Activated naive CD4-positive, alpha-beta T cell treated with anti-CD3 and anti-CD28 coated beads, Interleukin-2, amount 50 U/mL, for 72 hours (primary cell): ENCODE results near the gene APOBEC3A. TPM values are rescaled to one million over a fixed set of nuclear protein-coding genes. Genes with fewer than 3 reads are reported as not detected.
"Not testable (repeated sequence)": the region's sequence is repeated elsewhere in the genome, so short reads cannot be mapped to it uniquely, and the experiment has no call there.

Experiments used
- ATAC-seq, 2 donors: fragments of 150-1000 bp; cut with Tn5 transposase; 2 replicates each; pipeline ENCODE4 v1.10.0; 2021; ENCODE audit warnings: mild to moderate bottlenecking in 2 of 2, moderate library complexity in 2 of 2
- DNase-seq, 2 donors: peaks; one replicate each; pipeline ENCODE4 v3.0.0; 2021 to 2022; ENCODE audit warnings: low spot score in 2 of 2
- H3K27ac Mint-ChIP-seq, 2 donors: one replicate each; pipeline ENCODE4 v1.8.0; 2022; ENCODE audit warnings: mild to moderate bottlenecking in 2 of 2, mixed read lengths in 2 of 2
- H3K36me3 Mint-ChIP-seq, 2 donors: one replicate each; pipeline ENCODE4 v1.8.0; 2022; ENCODE audit warnings: mixed read lengths in 2 of 2
- H3K9me3 Mint-ChIP-seq, 2 donors: one replicate each; pipeline ENCODE4 v1.8.0; 2022; ENCODE audit warnings: mixed read lengths in 2 of 2
- total RNA-seq, 2 donors: library from RNA; stranded (reverse); gene quantifications; one replicate each; pipeline ENCODE4 v1.2.3, GENCODE V29; 2022

Gene APOBEC3A
- total RNA-seq, 2 donors from 2014 or later, result not detected

DNA sequence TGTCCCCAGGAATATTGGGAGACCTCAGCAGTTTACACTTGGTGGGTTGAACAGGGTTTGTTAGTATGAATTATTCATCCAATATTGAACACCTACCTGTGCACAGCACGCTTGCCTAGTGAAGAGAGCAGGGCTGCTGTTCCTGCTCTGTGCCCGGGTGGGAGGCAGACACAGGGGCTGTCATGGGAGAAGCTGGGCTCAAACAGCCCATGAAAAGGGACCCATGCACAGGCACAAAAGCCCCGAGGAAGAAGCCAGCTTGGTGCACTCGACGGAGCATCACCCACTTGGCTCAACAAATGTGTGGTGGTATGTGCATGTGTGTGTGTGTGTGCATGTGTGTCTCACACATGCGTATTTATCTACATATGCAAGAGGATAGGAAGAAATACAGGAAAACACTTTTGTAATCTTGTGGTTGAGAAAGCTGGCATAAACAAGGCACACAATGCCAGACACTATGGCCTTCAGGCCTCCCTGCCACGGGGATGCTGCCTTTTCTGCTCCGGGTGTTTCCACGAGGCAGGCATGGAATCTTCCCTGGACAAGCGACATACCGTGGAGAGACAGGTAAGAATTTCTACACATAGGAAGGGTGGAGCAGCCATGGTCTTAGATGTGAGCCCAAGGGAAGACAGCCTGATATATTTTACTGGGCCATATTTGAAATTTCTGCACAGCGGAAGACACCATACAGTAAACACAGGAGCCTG, 5.0 kb upstream of the APOBEC3A start:
- Mint-ChIP-seq H3K27ac (peak overlapping the region in 1 of 2 donors; percentile 88), H3K36me3 (no peaks in the 10 kb centered on the region), H3K9me3 (no peaks in the 10 kb centered on the region)
- no peak for ATAC-seq
- DNase-seq, result no peak

DNA sequence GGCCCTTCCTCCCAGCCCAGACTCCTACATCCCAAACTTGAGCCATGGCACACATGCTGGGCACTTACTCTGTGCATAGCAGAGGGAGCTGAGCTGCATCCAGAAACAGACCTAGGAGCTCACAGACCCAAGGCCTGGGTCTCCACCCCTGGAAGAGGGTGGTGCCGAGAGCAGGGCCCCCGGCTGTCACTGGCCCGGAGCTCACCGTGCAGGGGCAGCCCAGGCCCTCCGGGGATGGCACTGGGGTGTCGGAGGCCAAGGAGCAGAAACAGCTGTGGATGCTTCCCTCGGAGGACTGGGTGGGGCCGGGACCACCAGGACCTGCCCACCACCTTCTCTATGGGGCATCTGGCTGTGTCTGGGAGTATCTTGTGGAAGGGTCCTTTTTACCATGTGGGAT, 4.3 kb upstream of the APOBEC3A start:
- H3K27ac Mint-ChIP-seq, result peak overlapping the region; percentile 68 to 94
- no peak for DNase-seq
- no peaks in the 10 kb centered on the region for H3K36me3 Mint-ChIP-seq
- ATAC-seq, result no peak
- H3K9me3 Mint-ChIP-seq, result no peaks in the 10 kb centered on the region

GRCh38 chr22:38953577-38954413, 3.6 kb upstream of the APOBEC3A start:
- no peaks in the 10 kb centered on the region for H3K36me3 Mint-ChIP-seq
- H3K9me3 Mint-ChIP-seq, result no peaks in the 10 kb centered on the region
- DNase-seq (peak; percentile 68 to 72), ATAC-seq (peak; percentile 97)
- peak overlapping the region; percentile 68 to 94 for H3K27ac Mint-ChIP-seq

GRCh38 chr22:38954414-38955043, 2.9 kb upstream of the APOBEC3A start:
- DNase-seq, result no peak
- no peak for ATAC-seq

GRCh38 chr22:38955250-38955905, 2.0 kb upstream of the APOBEC3A start:
- no peak for DNase-seq
- Mint-ChIP-seq H3K9me3 (no peaks in the 10 kb centered on the region), H3K27ac (peak overlapping the region in 1 of 2 donors; percentile 93), H3K36me3 (no peaks in the 10 kb centered on the region)
- no peak for ATAC-seq

More at GRCh38 chr22:38954414-38955043, 2.9 kb upstream of the APOBEC3A start:
- no peaks in the 10 kb centered on the region for H3K36me3 Mint-ChIP-seq
- H3K9me3 Mint-ChIP-seq, result no peaks in the 10 kb centered on the region
- H3K27ac Mint-ChIP-seq, result peak overlapping the region; percentile 68 to 94

- Mint-ChIP-seq H3K27ac (peak overlapping the region in 1 of 2 donors; percentile 62), H3K36me3 (no peaks in the 10 kb centered on the region)
- DNase-seq, result no peak
Measured at GRCh38 chr22:38955926-38956325, 1.5 kb upstream of the APOBEC3A start.

GRCh38 chr22:38956551-38956950, 858 bp upstream of the APOBEC3A start:
- Mint-ChIP-seq H3K27ac (no peak overlapping the region), H3K36me3 (no peaks in the 10 kb centered on the region), H3K9me3 (no peaks in the 10 kb centered on the region)
- ATAC-seq, result no peak
- DNase-seq, result no peak

More at GRCh38 chr22:38955926-38956325, 1.5 kb upstream of the APOBEC3A start:
- no peak for ATAC-seq
- H3K9me3 Mint-ChIP-seq, result no peaks in the 10 kb centered on the region

DNA sequence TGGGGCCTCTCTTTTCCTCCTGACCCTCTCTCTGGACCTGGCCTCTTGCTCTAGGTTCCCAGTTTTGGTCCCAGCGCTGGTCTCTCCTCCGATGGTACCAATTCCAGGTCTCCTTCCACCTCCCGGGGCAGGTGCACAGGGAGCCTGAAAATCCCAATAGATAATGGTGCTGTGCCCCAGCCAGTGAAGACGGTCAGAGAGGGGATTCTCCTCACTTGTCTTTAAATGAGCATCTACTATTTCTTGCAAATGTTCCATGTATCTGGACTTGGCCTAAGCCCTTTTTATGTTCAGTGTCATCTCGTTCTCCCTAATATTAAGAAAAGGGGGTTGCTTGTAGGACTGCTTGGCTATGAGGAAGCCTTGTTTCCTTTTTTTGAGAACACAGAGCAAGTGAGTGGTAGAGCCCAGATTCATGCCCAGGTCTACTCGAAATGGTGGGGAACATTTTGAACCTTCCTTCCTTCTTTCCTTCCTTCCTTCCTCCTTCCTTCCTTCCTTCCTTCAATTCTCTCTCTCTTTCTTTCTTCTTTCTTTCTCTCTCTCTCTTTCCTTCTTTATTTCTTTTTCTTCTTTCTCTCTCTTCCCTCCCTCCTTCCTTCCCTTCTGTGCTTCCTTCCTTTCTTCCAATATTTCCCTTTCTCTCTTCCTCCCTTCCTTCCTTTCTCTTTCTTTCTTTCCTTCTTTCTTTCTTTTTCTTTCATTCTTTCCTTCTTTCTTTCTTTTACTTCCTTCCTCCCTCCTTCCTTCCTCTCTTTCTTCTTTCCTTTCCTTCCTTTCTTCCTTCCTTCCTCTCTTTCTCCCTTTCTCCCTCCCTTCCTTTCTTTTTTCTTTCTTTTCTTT, 620 bp downstream of the APOBEC3A start:
- no peak overlapping the region for H3K27ac Mint-ChIP-seq
- ATAC-seq (no peak), DNase-seq (no peak)
- no peaks in the 10 kb centered on the region for H3K36me3 Mint-ChIP-seq
- H3K9me3 Mint-ChIP-seq, result no peaks in the 10 kb centered on the region

DNA sequence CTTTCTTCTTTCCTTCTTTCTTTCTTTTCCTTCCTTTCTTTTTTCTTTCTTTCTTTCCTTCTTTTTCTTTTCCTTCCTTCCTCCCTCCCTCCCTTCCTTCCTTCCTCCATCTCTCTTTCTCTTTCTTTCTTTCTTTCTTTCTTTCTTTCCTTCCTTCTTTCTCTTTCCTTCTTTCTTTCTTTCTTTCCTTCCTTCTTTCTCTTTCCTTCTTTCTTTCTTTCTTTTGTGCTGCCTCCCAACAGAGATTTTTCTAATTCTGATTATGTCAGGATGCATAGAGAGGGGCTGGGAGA, 1.2 kb downstream of the APOBEC3A start:
- not testable (repeated sequence) for DNase-seq, H3K36me3 Mint-ChIP-seq, H3K9me3 Mint-ChIP-seq, ATAC-seq
- H3K27ac Mint-ChIP-seq, result peak overlapping the region in 1 of 2 donors; percentile 60

DNA sequence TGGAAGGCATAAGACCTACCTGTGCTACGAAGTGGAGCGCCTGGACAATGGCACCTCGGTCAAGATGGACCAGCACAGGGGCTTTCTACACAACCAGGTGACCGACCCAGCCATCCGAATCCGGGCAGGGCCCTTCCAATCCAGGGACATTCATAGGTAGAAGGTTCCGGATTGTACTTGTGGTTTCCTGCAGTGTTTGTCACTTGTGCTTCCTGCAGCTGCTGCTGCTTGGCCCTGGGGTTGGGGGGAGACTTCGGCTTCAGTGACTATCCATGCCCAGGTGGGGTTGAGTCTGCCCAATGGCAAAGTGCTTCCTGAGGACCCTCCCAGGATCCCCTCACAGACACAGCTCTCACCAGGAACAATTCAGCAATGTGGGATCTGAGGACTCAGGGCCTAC, 2.2 kb downstream of the APOBEC3A start:
- H3K9me3 Mint-ChIP-seq, result no peaks in the 10 kb centered on the region
- no peak overlapping the region for H3K27ac Mint-ChIP-seq
- ATAC-seq (no peak), DNase-seq (no peak)
- no peaks in the 10 kb centered on the region for H3K36me3 Mint-ChIP-seq

DNA sequence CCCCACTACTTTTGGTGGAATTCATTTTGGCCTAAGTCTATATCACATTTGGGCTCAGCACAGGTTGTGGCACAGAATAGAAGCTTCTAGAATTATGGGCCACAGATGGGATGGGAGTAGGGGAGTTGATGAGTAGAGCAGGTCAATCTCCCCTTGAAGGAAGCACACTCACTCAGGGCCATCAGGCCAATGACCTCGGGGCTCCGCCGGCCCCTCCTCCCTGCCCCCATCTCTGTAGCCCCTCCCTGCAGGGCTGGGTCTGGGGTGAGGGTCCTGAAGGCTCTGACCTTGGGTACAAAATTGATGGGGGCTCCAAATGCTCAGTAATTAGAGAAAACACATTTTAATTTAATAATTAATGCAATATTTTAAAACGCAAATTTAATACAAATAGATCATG, 3.3 kb downstream of the APOBEC3A start:
- ATAC-seq, DNase-seq: not testable (repeated sequence)

DNA sequence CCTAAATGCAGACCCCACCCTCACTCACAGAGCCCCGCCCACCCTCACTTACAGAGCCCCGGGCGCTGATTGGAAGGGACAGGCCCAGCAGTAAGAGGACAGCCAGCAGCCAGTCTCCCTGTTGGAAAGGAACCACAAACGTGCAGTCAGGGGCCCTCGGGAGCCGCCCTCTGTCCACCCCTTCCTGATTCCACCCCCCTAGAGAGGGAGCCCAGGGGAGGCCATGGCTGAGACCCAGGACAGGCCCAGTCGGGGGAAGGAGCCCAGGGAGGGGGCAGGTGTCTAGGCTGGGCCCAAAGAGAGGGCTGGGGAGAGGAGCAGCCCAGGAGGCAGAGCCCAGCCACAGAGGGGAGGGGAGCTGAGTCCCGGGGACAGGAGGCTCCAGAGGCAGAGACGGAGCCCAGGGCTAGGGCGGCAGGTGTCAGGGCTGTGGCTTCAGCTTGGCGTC, 5.9 kb downstream of the APOBEC3A start:
- DNase-seq, H3K36me3 Mint-ChIP-seq, H3K9me3 Mint-ChIP-seq: not testable (repeated sequence)
- ATAC-seq, result peak in 1 of 2 donors; percentile 26
- H3K27ac Mint-ChIP-seq, result peak overlapping the region in 1 of 2 donors; percentile 22

More for the DNA sequence above, 3.3 kb downstream of the APOBEC3A start:
- H3K9me3 Mint-ChIP-seq, H3K36me3 Mint-ChIP-seq, H3K27ac Mint-ChIP-seq: not testable (repeated sequence)

- no peaks in the 10 kb centered on the region for H3K9me3 Mint-ChIP-seq
- H3K36me3 Mint-ChIP-seq, result no peaks in the 10 kb centered on the region
- peak overlapping the region in 1 of 2 donors; percentile 22 for H3K27ac Mint-ChIP-seq
- ATAC-seq, result peak in 1 of 2 donors; percentile 45
- DNase-seq, result no peak
Measured at GRCh38 chr22:38963872-38964271, 6.5 kb downstream of the APOBEC3A start.

- Mint-ChIP-seq H3K9me3 (no peaks in the 10 kb centered on the region), H3K27ac (peak overlapping the region in 1 of 2 donors; percentile 22), H3K36me3 (no peaks in the 10 kb centered on the region)
- peak in 1 of 2 donors; percentile 6 for ATAC-seq
- no peak for DNase-seq
Measured at GRCh38 chr22:38964306-38964705, 6.9 kb downstream of the APOBEC3A start.

DNA sequence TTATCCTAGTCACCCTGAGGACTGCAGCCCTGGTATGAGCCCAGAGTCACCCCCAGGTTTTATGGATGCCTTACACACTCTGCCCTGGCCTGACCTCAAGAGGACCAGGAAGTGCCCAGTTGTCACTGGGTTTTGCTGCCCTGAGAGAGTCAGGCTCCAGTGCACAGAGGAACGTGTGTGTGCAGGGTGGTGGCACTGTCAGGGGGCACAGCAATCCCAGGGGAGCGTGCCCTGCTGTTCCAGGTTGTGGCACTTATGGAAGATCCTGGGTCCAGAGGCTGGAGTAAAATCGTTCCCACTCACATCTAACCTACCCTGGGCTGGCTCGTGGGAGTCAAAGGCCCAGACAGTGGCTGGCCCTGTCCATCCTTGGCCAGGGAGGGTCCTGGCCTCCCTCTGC, 7.6 kb downstream of the APOBEC3A start:
- no peak overlapping the region for H3K27ac Mint-ChIP-seq
- no peaks in the 10 kb centered on the region for H3K36me3 Mint-ChIP-seq
- ATAC-seq (no peak), DNase-seq (no peak)
- H3K9me3 Mint-ChIP-seq, result no peaks in the 10 kb centered on the region
